Peyer's patch (tissue), 4 donors: ENCODE data around the gene PLA2G4E. TPM values are rescaled to one million over a fixed set of nuclear protein-coding genes. Genes with fewer than 3 reads are reported as not detected.

Source experiments
- DNase-seq, 3 donors: peaks; one replicate each; pipeline ENCODE4 v3.0.0-alpha.2; 2017 to 2019
- H3K27ac ChIP-seq, 4 donors: fragments of 200-600 bp; sonication (generic); one replicate each; pipeline ENCODE4 v1.5.1; 2016 to 2019
- H3K27me3 ChIP-seq, 2 donors: fragments of 200-600 bp; sonication (generic); one replicate each; pipeline ENCODE4 v1.5.1; 2019
- H3K36me3 ChIP-seq, 3 donors: fragments of 200-600 bp; sonication (generic); one replicate each; pipeline ENCODE4 v1.5.1; 2016 to 2019
- H3K4me1 ChIP-seq, 4 donors: fragments of 200-600 bp; sonication (generic); one replicate each; pipeline ENCODE4 v1.5.1; 2016 to 2019
- H3K4me3 ChIP-seq, 4 donors: fragments of 200-600 bp; sonication (generic); 1 replicate in 3 of 4; 2 replicates in 1 of 4; pipeline ENCODE4 v1.5.1; 2016 to 2019; ENCODE audit warnings: mild to moderate bottlenecking in 1 of 4
- H3K9me3 ChIP-seq, 4 donors: fragments of 200-600 bp; sonication (generic); one replicate each; pipeline ENCODE4 v1.5.1; 2016 to 2019; ENCODE audit warnings: mild to moderate bottlenecking in 1 of 4
- CTCF ChIP-seq, 6 experiments: fragments of 450-650 bp in 4 of 6; fragments of 200-600 bp in 2 of 6; sonication (generic) in 1 of 6; IDR thresholded peaks; one replicate each; pipeline ENCODE4 v1.5.1; 2017 to 2019; ENCODE audit warnings: antibody characterized with exemption in 6 of 6, mild to moderate bottlenecking in 3 of 6, moderate library complexity in 1 of 6
- POLR2A ChIP-seq, 2 donors: fragments of 450-650 bp; IDR thresholded peaks; one replicate each; pipeline ENCODE4 v1.5.1; 2017; ENCODE audit warnings: antibody characterized with exemption in 2 of 2, mild to moderate bottlenecking in 2 of 2, moderate library complexity in 2 of 2
- total RNA-seq, 4 donors: library from RNA; depleted of rRNA; stranded (reverse); fragments of >200 nt; gene quantifications; one replicate each; pipeline ENCODE4 v1.1.0, GENCODE V29; 2016

Gene PLA2G4E
- total RNA-seq, 4 donors from 2014 or later = 1.5 TPM; not detected in 3

DNA sequence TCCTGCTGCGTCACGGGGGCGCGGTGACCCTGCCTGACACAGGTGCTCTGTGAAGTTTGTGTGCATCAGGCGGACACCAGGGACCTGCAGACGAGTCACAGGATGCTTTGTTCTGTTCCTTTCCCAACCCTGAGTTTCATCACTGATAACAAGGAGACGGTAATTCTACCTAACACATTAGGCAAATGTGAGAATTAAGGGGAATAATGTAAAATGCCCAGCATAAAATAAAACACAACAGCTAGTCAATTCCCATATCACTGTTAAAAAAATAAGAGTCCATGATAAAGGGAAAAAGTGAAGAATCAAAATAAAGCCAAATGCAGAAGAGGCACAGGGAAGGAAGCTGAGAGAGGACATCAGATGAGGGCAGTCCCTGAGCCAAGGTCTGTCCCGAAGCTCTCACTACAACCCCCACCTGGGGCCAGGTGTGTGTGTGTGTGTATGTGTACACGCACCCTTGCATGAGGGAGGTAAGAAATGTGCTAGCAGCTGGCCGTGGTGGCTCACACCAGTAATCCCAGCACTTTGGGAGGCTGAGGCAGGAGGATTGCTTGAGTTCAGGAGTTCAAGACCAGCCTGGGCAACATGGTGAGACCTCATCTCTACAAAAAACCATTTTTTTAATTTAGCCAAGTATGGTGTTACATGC, 46.0 kb upstream of the PLA2G4E start:
- H3K27me3 ChIP-seq = no peaks in the 10 kb centered on the region
- no peaks in the 10 kb centered on the region for H3K36me3 ChIP-seq
- no peak overlapping the region for H3K4me3 ChIP-seq

DNA sequence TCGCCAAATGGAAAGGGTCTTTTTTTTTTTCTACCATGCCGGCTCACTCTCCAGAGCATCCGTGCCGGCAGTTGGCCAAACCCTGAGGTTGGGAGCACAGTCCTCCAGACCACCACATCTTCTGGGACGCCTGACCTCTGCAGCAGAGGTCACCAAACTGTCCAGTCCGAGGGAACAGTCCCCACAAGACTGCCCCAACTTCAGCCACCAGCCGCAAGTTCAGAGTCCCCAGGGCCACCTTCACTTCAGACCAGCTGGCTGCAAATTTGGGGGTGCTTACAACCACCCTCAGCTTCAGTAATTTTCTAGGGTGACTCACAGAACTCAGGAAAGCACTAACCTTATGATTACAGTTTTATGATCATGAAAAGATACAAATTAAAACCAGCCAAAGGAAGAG, 44.6 kb upstream of the PLA2G4E start:
- Histone ChIP-seq H3K27me3 (no peaks in the 10 kb centered on the region), H3K36me3 (no peaks in the 10 kb centered on the region), H3K27ac (no peak overlapping the region), H3K4me1 (no peaks in the 10 kb centered on the region), H3K4me3 (no peak overlapping the region), H3K9me3 (no peaks in the 10 kb centered on the region)
- DNase-seq = peak in 1 of 3 donors; percentile 11
- TF ChIP-seq CTCF (IDR thresholded peaks at IDR 0.05) (no peak), POLR2A (IDR thresholded peaks at IDR 0.05) (no peak)

More for the DNA sequence above, 46.0 kb upstream of the PLA2G4E start:
- DNase-seq = peak in 1 of 3 donors; percentile 12
- Histone ChIP-seq H3K9me3 (no peaks in the 10 kb centered on the region), H3K4me1 (no peaks in the 10 kb centered on the region), H3K27ac (no peak overlapping the region)
- TF ChIP-seq POLR2A (IDR thresholded peaks at IDR 0.05) (no peak), CTCF (IDR thresholded peaks at IDR 0.05) (no peak)

- Histone ChIP-seq H3K27ac (no peak overlapping the region), H3K4me3 (no peak overlapping the region), H3K36me3 (no peaks in the 10 kb centered on the region), H3K4me1 (no peaks in the 10 kb centered on the region), H3K9me3 (no peaks in the 10 kb centered on the region), H3K27me3 (no peaks in the 10 kb centered on the region)
- DNase-seq = peak in 1 of 3 donors; percentile 15
- TF ChIP-seq CTCF (IDR thresholded peaks at IDR 0.05) = no peak
- no peak for TF ChIP-seq POLR2A (IDR thresholded peaks at IDR 0.05)
Measured at GRCh38 chr15:42065033-42065432, 44.2 kb upstream of the PLA2G4E start.

DNA sequence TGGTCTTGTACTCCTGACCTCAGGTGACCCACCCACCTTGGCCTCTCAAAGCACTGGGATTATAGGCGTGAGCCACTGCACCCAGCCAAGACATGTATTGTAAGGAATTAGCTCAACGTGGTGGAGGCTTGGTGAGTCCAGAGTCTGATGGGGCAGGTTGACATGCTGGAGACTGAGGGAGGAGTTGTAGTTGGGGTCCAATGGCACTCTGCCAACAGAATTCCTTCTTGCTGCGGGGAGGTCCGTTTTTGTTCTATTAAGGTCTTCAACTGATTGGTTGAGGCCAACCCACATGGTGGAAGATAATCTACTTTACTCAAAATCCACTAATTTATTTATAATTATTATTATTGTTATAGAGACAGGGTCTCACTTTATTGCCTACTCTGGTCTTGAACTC, 43.4 kb upstream of the PLA2G4E start:
- TF ChIP-seq POLR2A (IDR thresholded peaks at IDR 0.05) = no peak
- no peak for TF ChIP-seq CTCF (IDR thresholded peaks at IDR 0.05)

DNA sequence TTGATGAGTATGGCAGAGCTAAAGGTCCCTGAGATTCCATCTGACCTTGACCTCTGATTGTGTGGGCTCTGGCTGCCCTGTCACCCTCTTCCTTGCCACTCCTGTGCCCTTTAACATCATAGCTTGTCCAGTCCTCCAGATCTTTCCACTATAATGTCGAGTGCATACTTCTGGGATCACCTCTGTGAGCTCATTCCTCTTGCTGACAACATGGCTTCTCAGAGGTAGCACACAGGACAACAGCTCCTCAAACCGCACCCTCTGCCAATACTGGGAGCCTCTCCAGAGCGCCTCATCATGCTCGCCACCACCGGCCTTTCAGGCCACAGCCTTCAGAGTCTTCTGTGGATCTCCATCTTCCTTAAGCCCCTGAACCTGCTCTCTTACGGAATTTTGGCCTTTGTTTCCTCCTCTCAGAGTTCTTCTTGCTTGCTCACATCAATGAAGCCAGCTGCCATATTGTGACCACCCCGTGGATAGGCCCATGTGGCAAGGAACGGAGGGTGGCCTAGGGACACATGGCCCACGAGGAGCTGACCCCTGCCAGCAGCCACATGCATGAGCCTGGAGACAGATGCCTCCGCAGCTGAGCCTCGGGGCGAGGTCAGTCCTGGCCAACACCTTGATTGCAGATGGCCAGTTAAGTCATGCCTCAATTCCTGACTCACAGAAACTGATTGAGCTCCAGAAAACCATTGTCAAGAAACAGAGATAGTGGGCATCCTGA, 42.4 kb upstream of the PLA2G4E start:
- no peaks in the 10 kb centered on the region for H3K9me3 ChIP-seq

More for the DNA sequence above, 43.4 kb upstream of the PLA2G4E start:
- no peak overlapping the region for H3K4me3 ChIP-seq
- H3K4me1 ChIP-seq = no peaks in the 10 kb centered on the region
- no peaks in the 10 kb centered on the region for H3K9me3 ChIP-seq
- no peak overlapping the region for H3K27ac ChIP-seq
- no peaks in the 10 kb centered on the region for H3K27me3 ChIP-seq
- H3K36me3 ChIP-seq = no peaks in the 10 kb centered on the region
- DNase-seq = peak in 1 of 3 donors; percentile 6

More for the DNA sequence above, 42.4 kb upstream of the PLA2G4E start:
- Histone ChIP-seq H3K36me3 (no peaks in the 10 kb centered on the region), H3K27ac (no peak overlapping the region), H3K4me3 (no peak overlapping the region), H3K4me1 (no peaks in the 10 kb centered on the region), H3K27me3 (no peaks in the 10 kb centered on the region)
- DNase-seq = peak in 1 of 3 donors; percentile 6
- TF ChIP-seq POLR2A (IDR thresholded peaks at IDR 0.05) = no peak
- no peak for TF ChIP-seq CTCF (IDR thresholded peaks at IDR 0.05)
